NB4 (cell line): Measurements from ENCODE around the gene WDR37.

Experiments
- DNase-seq: peaks from one replicate; pipeline ENCODE4 v3.0.0; 2010; ENCODE audit warnings: low read depth
- H3K4me3 ChIP-seq: one replicate; pipeline ENCODE4 v1.5.1; 2011; ENCODE audit warnings: mild to moderate bottlenecking, low read depth, low read length, moderate library complexity
- MYC ChIP-seq: IDR thresholded peaks from 2 replicates; pipeline ENCODE4 v1.6.1; 2011; ENCODE audit warnings: low read depth, low read length
- POLR2A ChIP-seq: IDR thresholded peaks from 2 replicates; pipeline ENCODE4 v1.6.1; 2011; ENCODE audit warnings: mild to moderate bottlenecking; ENCODE audit not compliant: insufficient read length; ENCODE audit errors: extremely low read depth
- TF ChIP-seq, protein P1 (sequence below): IDR thresholded peaks from 2 replicates; pipeline ENCODE4 v1.6.1; 2011; ENCODE audit warnings: low read depth, low read length
- TF ChIP-seq, protein P2 (sequence below): IDR thresholded peaks from one replicate; pipeline ENCODE4 v1.5.1; 2012; ENCODE audit warnings: low read depth, low read length

Gene WDR37

DNA sequence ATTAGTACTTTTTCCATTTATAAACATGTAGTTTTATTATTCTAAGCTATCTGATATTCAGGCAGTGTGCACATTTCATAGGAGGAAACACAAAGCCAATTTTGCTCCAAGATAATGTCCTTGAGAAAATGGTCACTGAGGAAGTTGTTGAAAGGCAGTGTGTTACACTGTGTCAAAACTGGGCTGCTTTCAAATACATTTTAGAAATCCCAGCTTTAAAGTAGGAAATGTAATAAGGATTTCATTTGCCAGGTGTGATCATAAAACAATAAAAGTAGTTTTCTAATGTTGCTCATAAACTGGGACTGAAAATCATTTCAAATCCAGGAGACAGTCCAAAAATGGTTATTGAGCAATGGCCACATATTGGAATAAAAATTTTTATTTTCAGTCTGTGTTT lies 80.1 kb downstream of the WDR37 start:
- no peak overlapping the region for H3K4me3 ChIP-seq
- no peak for DNase-seq
- TF ChIP-seq POLR2A: no peak
- TF ChIP-seq, protein P1, sequence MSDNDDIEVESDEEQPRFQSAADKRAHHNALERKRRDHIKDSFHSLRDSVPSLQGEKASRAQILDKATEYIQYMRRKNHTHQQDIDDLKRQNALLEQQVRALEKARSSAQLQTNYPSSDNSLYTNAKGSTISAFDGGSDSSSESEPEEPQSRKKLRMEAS: no peak
- TF ChIP-seq, protein P2, sequence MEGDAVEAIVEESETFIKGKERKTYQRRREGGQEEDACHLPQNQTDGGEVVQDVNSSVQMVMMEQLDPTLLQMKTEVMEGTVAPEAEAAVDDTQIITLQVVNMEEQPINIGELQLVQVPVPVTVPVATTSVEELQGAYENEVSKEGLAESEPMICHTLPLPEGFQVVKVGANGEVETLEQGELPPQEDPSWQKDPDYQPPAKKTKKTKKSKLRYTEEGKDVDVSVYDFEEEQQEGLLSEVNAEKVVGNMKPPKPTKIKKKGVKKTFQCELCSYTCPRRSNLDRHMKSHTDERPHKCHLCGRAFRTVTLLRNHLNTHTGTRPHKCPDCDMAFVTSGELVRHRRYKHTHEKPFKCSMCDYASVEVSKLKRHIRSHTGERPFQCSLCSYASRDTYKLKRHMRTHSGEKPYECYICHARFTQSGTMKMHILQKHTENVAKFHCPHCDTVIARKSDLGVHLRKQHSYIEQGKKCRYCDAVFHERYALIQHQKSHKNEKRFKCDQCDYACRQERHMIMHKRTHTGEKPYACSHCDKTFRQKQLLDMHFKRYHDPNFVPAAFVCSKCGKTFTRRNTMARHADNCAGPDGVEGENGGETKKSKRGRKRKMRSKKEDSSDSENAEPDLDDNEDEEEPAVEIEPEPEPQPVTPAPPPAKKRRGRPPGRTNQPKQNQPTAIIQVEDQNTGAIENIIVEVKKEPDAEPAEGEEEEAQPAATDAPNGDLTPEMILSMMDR: no peak
- TF ChIP-seq MYC: no peak

DNA sequence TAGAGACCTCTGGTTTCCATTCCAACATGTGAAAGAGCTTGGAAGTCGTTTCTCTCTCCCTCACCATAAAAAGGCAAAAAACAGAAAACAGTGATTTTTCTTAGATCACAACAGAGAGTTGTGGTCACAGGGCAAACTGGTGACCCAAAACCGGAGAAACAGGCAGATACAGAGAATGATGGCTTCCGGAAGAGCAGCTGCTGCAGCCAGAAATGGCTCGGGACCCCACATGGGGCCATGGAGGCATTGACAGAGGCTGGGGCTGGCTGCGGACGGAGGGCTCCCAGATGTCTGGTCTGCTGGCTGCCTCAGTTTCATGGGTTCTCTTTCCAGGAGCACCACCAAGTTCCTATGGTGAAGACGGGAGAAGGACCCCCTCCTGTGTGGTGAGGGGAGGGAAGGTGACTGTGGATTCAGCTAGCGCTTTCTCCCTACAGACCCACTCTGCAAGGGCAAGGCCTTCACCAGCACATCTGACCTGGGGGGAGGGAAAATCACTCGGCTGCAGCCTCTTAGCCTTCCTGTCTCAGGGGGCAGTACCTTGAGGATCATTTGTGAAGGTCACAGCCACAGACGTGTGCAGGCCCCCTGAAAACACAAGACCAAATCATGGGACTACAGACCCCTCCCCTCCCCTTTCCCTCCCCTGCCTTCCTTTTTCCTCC lies 81.4 kb downstream of the WDR37 start:
- no peak overlapping the region for H3K4me3 ChIP-seq
- DNase-seq: no peak
- TF ChIP-seq MYC: no peak
- TF ChIP-seq, protein P1: no peak
- TF ChIP-seq, protein P2: no peak
- no peak for TF ChIP-seq POLR2A

DNA sequence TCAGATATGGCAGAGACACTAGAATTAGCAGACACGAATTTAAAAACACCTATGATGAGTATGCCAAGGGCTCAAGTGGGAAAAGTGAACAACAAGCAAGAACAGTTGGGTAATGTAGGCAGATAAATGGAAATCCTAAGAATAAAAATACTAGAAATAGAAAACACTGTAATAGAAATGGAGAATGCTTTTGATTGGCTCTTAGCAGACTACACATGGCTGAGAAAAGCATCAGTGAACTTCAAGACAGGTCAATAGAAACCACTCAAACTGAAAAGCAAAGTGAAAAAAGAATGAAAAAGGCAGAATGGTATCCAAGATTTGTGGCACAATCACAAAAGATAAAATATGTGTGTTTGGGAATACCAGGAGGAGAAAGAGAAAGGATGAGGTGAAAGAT lies 82.3 kb downstream of the WDR37 start:
- no peak for TF ChIP-seq MYC
- TF ChIP-seq, protein P2: no peak
- TF ChIP-seq, protein P1: no peak
- TF ChIP-seq POLR2A: no peak
- DNase-seq: no peak
- H3K4me3 ChIP-seq: no peak overlapping the region

DNA sequence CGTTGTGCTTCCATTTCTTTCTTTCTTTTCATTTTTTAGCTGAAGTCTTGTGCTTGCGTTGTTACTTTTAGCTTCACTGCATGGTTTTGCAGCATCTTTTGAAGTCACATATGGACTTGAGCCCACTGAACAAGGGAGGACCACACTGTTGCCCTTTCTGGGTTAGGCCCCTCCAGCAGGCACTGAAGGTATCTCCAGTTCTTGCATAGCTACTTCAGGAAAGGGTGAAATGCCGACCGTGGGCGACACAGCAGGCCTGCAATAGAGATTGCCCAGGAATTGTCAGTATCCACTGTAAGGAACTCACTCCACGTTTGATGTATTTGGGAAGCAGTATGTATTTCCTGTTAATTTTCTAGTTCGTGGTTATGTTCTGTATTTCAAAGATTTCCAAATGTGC lies 85.1 kb downstream of the WDR37 start:
- no peak for DNase-seq
- TF ChIP-seq MYC (no peak), POLR2A (no peak)
- TF ChIP-seq, protein P2: no peak
- TF ChIP-seq, protein P1: no peak
- H3K4me3 ChIP-seq: no peak overlapping the region

DNA sequence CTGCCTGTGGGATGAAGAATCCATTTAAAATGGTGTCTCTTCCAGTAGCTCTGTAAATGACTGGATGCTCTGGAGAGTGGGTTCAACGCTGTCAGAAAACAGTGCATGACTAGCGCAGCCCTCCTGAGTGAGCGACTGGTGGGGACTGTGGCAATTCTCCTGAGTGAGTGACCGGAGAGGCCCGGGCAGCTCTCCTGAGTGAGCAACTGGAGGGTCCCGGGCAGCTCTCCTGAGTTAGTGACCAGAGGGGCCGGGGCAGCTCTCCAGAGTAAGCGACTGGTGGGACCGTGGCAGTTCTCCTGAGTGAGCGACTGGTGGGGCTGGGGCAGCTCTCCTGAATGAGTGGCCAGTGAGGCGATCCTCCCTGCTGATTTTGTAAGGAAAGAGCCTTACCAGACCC lies 85.5 kb downstream of the WDR37 start:
- no peak overlapping the region for H3K4me3 ChIP-seq
- TF ChIP-seq, protein P2: no peak
- no peak for DNase-seq

DNA sequence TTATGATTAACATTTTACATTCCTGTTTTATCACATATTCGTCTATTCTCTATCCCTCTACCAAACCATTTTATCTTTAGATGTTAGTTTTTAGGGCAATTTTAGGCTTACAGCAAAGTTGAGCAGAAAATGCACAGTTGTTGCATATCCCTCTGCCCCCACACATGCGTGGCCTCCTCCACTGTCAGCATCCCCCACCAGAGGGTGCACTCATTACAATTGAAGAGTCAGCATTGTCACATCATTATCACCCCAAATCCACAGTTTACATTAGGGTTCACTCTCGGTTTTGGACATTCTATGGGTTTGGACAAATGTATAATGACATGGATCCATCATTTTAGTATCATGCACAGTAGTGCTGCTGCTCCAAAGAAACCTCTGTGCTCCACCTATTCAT lies 86.4 kb downstream of the WDR37 start:
- DNase-seq: no peak

More for the DNA sequence above, 86.4 kb downstream of the WDR37 start:
- H3K4me3 ChIP-seq: no peak overlapping the region
- TF ChIP-seq, protein P2: peak; percentile 21
- no peak for TF ChIP-seq MYC
- TF ChIP-seq POLR2A: no peak
- TF ChIP-seq, protein P1: no peak
